NCI-H187 treated with DMSO at 0.1 percent for 48 hours (cell line): ENCODE data around the gene CD6.

Experiments used
- DNase-seq: peaks from one replicate; lab custom pipeline; 2025; lab: John Stamatoyannopoulos, UW

CD6 gene

GRCh38 chr11:60984149-60984548 lies 12.7 kb downstream of the CD6 start:
- no peak for DNase-seq

GRCh38 chr11:60984636-60985035 lies 13.2 kb downstream of the CD6 start:
- no peak for DNase-seq

GRCh38 chr11:60985501-60985900 lies 14.0 kb downstream of the CD6 start:
- no peak for DNase-seq

DNA sequence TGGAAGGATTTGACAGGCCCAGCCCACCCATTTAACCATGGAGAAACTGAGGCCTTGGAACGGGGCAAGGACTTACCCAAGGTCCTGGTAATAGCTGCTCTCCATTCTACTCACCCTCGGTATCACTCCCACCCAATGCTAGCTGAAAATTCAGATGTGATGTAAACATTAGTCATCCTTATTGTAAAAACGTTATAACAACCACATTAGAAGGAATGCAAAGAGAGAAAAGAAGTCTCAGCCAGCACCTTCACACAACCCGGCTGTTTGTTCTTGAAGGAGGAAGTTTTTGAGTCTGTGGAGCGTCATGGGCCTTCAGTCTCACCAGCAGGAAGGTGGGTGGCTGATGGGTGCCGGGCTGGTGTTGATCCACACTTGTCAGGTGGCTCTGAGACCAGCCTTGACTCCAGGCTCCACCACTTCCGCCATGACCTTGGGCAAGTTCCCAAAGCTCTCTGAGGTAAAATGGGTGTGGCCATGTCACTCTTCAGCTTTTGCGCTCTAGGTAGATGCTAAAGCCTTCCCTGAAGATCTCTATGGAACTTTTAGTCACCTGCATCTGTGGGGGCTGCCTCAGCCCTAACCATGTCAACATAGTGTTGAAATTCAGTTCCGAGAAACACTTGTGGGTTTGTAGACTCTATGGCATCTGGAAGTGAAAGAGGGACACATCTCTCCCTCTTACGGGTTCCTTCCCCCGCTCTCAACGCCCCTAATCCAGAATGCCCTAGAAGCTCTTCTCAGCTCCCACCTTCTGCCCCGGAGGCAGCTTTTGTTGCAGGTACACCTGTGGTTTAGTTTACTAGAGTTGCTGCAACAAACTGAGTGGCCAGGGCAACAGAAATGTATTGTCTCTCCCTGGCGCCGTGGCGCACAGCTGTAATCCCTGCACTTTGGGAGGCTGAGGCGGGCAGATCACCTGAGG lies 14.8 kb downstream of the CD6 start:
- no peak for DNase-seq

DNA sequence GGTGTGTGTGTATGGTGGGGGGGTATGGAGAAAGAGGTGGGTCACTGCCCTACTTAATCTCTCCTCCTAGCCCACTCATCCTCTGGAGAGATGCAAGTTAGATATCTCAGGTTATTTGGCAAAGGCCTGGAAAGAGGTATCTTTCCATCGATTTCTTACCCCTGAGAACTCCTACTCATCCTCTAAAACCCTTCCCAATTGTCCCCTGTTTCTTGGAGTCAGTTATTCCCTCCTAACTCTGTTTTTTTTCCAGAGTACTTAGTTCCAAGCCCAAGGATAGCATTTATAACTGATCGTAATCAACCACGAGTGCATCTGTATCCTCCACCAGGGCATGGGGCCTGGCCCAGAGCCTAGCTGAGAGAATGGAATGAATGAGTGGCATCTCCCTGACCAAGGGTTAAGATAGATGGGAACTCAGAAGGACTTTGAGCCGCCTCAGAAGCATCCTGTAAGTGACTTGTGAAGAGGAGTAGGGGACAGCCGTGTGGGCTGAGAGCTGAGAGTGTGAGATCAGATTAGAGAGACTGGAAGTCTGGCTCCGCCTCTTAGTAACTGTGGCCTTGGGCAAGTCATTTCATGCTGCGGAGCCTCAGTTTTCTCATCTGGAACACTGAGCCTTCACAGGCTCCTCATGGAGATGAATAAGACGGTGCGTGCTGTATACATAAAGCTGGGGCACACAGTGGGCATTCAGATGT lies 16.2 kb downstream of the CD6 start:
- DNase-seq = no peak

DNA sequence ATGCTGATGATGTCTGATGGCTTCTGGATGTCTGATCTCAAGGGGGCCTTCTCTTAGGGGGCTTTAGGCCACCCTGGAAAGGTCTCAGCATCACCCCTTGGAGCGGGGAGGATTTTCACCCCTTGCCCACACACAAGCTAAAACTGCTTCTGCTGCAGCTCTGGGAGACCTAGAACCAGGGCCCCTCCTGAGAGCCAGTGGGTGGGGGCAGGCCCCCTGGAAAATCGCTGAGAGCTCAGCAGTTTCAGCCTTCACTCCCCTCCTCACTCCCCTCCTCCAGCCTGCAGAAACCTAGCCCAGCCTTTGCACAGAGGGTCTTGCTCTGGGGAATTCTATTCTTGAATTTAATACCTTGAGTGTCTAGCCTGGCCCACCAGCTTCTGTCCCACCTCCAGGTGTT lies 17.2 kb downstream of the CD6 start:
- DNase-seq = no peak

GRCh38 chr11:60989093-60989650 lies 17.7 kb downstream of the CD6 start:
- no peak for DNase-seq

DNA sequence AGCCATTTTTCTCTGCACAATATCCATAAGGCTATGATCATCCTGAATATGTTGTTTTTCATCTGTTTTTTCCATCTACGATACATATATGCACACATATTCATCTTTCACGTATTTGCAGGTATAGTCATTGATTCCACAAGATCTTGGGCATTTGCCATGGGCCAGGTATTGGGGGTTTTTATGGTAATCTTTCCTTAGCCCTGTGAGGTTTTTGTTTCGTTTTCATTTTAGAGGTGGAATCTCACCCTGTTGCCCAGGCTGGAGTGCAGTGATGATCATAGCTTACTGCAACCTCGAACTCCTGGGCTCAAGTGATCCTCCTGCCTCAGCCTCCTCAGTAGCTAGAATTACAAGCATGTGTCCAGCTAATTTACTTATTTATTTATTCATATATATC lies 20.0 kb downstream of the CD6 start:
- no peak for DNase-seq

DNA sequence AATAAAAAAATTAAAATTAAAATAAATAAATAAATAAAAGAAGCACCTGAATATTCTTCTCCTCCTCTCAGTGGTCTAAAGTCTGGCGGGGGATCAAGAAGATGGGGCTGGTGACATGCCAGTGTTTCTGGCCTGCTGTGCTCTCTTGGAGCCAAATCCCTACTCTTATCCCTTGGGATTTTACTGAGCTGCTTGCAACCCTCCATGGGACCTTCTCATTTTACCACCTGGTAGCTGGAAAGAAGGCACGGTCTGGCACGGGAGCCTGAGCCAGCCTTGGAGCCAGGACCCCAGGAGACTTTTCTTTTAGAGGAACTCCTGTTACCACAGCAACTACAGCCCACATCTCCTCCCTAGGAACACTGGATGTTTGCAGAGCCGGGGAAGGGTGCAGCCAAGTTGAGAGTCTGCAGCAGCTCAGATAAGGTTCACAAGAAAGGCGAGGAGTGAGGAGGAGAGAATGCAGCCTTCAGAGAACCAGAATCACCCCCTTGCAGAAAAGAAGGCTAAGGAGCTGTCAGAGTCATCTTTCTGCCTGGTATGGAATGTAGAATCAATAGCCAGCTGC lies 21.4 kb downstream of the CD6 start:
- no peak for DNase-seq

- DNase-seq = no peak
These were observed 22.1 kb downstream of the CD6 start for GRCh38 chr11:60993615-60994014.

DNA sequence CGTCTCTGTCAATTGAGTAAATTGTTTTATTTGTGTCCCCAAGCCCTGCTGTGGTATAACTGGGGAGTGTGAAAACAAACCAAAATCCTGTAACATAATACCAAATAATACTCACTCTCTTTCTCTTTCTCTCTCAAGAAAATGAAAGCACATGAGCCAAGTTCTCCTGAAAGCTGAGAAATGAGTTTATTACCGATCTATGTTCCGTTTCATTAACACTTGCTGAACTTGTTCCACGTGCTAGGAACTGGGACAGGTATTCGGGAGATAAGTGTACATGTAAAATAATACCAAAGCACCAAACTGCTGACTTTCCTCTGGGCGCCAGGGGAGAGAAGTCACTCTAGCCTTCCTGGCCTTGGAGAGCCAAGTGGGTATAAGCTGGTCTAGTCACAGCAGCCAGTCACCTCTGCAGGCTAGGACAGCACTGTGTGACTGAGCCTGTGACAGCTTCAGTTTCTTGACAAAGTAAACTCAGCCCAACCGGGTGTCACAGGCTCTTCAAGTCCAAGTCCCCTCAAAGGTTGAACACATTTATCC lies 23.1 kb downstream of the CD6 start:
- DNase-seq = no peak

- DNase-seq = no peak
These were observed 24.3 kb downstream of the CD6 start for GRCh38 chr11:60995798-60996197.

DNA sequence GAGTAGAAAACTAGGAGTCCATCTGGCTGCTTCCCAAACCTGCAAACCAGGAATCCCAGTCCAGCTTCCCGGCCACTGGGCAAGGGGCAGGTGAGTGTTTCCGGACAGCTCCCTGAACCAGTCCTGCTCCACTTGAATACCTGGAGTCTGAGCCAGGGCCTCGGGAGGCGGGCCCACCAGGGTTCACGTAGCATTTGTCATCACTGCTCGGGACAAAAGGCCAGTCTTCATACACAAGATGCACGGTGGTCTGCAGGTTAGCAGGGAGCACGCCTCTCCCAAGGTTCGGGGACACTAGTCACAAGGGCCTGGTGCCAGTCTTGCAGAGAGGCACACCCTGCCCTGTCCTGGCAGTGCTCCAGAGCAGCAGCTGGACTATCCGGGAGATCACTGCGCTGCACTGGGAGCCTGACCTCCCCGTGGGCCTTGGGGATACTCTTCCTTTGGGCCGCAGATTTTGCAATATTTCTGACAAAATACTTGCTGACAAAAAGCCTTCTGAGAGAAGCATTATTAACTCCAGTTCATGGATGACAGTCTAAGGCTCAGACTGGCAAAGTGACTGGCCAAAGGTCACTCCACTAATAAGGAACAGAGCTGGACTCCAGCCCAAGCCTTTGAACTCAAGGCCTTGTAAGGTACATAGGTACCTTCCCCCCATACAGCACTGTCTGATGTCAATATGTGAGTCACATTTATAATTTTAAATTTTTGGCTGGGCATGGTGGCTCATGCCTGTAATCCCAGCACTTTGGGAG lies 25.1 kb downstream of the CD6 start:
- DNase-seq = no peak

- DNase-seq = no peak
These were observed 28.9 kb downstream of the CD6 start for GRCh38 chr11:61000426-61000825.

DNA sequence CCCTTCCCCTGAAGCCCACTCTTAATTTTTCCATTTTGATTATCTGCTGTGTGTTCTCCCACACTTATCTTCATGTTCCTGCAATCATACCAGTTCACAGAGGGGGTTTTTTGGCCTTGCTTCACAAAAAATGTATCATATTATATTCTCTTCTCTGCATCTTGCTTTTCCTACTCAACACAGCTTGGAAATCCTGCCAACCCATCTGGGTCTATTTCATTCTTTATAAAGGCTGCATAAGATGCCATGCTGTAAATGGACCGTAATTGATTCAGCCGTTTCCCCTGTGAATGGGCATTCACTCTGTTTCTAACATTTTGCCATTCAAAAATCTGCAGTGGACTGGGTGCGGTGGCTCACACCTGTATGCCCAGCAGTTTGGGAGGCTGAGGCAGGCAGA lies 30.5 kb downstream of the CD6 start:
- no peak for DNase-seq

DNA sequence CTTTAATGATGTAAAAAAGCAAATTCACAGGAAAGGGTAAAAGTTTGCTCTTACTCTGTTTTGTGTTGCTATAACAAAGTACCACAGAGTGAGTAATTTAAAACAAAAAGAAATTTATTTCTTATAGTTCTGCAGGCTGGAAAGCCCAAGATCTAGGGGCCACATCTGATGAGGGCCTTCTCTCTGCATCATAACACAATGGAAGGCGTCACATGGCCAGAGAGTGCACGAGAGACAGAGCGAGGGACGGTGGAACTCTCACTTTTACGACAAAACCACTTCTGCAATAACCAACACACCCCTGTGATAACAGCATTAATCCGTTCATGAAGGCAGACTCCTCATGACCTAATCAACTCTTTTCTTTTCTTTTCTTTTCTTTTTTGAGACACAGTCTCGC lies 31.1 kb downstream of the CD6 start:
- no peak for DNase-seq

DNA sequence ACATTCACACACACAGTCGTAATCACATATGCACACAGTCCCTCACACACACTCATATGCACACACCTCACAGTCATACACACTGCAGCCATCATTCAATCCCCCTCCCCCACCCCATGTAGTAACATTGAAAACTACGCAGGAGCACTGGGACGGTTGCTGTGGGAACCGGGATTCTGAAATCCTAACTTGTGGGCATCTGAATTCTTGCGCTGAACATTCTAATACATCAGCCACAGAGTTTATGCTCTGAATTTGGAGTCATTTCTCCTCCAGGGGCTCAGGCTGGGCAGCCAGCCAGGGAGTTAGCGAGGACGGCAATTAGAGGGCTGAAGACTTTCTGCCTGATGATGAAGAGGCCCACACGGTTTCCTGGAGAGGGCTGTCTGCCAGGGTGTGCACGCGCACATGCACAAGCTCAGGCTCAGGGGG lies 32.7 kb downstream of the CD6 start:
- DNase-seq = no peak

DNA sequence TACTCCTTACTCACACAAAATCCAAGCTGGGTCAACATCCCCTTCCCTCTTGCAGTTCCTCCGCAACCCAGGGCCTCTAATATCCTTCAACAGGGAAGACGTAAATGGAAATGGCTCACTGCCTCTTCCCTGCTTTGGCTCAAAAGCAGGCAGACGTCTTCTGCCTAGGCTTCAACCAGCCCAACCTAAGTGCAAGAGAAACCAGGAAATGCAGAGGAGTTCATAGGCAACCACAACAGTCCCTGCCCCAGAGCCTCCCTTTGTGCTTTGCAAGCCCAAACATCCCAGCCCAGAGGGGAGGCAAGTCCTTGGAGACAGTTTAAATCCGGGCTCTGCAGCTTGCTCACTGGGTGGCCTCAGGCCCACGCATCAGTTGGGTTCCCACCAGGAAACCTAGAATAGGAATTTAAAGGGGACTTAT lies 33.3 kb downstream of the CD6 start:
- DNase-seq = no peak

GRCh38 chr11:61007383-61007955 lies 36.0 kb downstream of the CD6 start:
- DNase-seq = no peak

GRCh38 chr11:61007956-61008896 lies 36.7 kb downstream of the CD6 start:
- no peak for DNase-seq
